ENCODE results near the gene LEFTY1.

GRCh38 chr1:225917101-225917500 lies 28.2 kb upstream of the LEFTY1 start:
- TF ChIP-seq, protein P1, sequence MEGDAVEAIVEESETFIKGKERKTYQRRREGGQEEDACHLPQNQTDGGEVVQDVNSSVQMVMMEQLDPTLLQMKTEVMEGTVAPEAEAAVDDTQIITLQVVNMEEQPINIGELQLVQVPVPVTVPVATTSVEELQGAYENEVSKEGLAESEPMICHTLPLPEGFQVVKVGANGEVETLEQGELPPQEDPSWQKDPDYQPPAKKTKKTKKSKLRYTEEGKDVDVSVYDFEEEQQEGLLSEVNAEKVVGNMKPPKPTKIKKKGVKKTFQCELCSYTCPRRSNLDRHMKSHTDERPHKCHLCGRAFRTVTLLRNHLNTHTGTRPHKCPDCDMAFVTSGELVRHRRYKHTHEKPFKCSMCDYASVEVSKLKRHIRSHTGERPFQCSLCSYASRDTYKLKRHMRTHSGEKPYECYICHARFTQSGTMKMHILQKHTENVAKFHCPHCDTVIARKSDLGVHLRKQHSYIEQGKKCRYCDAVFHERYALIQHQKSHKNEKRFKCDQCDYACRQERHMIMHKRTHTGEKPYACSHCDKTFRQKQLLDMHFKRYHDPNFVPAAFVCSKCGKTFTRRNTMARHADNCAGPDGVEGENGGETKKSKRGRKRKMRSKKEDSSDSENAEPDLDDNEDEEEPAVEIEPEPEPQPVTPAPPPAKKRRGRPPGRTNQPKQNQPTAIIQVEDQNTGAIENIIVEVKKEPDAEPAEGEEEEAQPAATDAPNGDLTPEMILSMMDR (IDR thresholded peaks at IDR 0.05), result no peak
- no peak for TF ChIP-seq POLR2A (IDR thresholded peaks at IDR 0.05)

Measured in thyroid gland (tissue), 4 donors.